Amygdala (tissue), 56 donors: ENCODE measurements around the gene OXA1L.

ENCODE experiments used
- DNase-seq, 56 donors: peaks; one replicate each; lab custom pipeline; 2025; lab: John Stamatoyannopoulos, UW

Gene OXA1L

DNA sequence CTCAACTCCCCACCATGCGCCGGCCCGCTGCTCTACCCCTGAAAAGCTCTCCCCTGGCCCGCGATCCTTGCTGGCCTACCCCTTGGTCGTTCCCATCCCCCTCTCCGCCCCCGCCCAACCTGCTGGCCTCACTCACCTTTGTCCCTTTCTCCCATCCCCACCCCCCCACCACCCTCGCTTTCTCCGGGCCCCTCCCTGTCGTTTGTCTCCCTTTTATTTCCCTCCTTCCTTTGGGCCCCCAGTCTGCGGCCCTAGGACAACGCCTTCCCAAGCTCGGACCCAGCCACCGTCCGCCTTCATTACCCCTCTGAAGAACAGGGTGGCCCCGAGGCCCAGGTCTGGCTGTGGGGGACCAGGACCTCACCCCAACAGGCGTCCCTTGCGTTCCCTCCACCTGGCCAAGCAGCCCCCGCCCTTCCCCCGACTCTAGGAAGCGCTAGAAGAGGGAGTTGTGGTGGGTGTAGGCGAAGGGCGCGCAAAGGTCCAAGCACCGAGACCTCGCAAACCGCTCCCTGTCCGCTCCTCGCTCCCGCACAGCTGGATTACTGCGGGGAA lies 55.6 kb downstream of the OXA1L start:
- no peak for DNase-seq
